ENCODE results near the gene PIEZO1.

- TF ChIP-seq CTCF (IDR thresholded peaks at IDR 0.05 in 2 of 3, conservative IDR thresholded peaks at IDR 0.05 in 1 of 3; ENCODE audit: borderline replicate concordance in 1 of 3, insufficient read depth in 1 of 3, low read depth in 2 of 3, low read length in 2 of 3) = peak; percentile 88 to 98 (median 97)
- no peak for TF ChIP-seq RAD21 (IDR thresholded peaks at IDR 0.05; ENCODE audit: low read depth)
- no peak for TF ChIP-seq EZH2phosphoT487 (IDR thresholded peaks at IDR 0.05; ENCODE audit: borderline replicate concordance)
Measured at GRCh38 chr16:88747588-88748301, 37.3 kb downstream of the PIEZO1 start.

Measured in HCT116 (cell line).